DND-41 (cell line): Measurements from ENCODE around the gene CIAO3.

Experiments used
- ATAC-seq: fragments of 200-7000 bp; cut with Tn5 transposase; 3 replicates; pipeline ENCODE4 v1.9.1; 2021; ENCODE audit warnings: low read depth; ENCODE audit not compliant: insufficient read depth
- DNase-seq: peaks from one replicate; pipeline ENCODE4 v3.0.0-alpha.2; 2020
- H2AFZ ChIP-seq: 2 replicates; pipeline ENCODE4 v1.6.0; 2012; ENCODE audit warnings: low read depth, low read length
- H3K27ac ChIP-seq: 2 replicates; pipeline ENCODE4 v1.5.1; 2012; ENCODE audit warnings: low read length, inconsistent platforms
- H3K27me3 ChIP-seq: fragments of 200-600 bp; sonication (generic); 2 replicates; pipeline ENCODE4 v1.6.0; 2012; ENCODE audit warnings: low read length, mild to moderate bottlenecking, inconsistent platforms; ENCODE audit not compliant: insufficient read depth, poor library complexity
- H3K36me3 ChIP-seq: 2 replicates; pipeline ENCODE4 v1.5.1; 2012; ENCODE audit warnings: low read length, inconsistent platforms; ENCODE audit not compliant: insufficient read depth
- H3K4me1 ChIP-seq: 2 replicates; pipeline ENCODE4 v1.5.1; 2012; ENCODE audit warnings: mild to moderate bottlenecking, low read length; ENCODE audit not compliant: insufficient read depth
- H3K4me2 ChIP-seq: 2 replicates; pipeline ENCODE4 v1.6.0; 2012; ENCODE audit warnings: mild to moderate bottlenecking, moderate library complexity, low read length, inconsistent platforms; ENCODE audit not compliant: insufficient read depth
- H3K4me3 ChIP-seq, 2 experiments: fragments of 200-600 bp in 1 of 2; shearing (Covaris generic) in 1 of 2; 2 replicates each; pipeline ENCODE4 v1.5.1; 2012 to 2016; ENCODE audit warnings: inconsistent platforms in 2 of 2, low read length in 2 of 2, mild to moderate bottlenecking in 2 of 2, low read depth in 1 of 2, moderate library complexity in 1 of 2
- H3K79me2 ChIP-seq: 2 replicates; pipeline ENCODE4 v1.6.0; 2012; ENCODE audit warnings: low read length, inconsistent platforms; ENCODE audit not compliant: insufficient read depth
- H3K9ac ChIP-seq: 2 replicates; pipeline ENCODE4 v1.6.0; 2012; ENCODE audit warnings: low read depth, mild to moderate bottlenecking, inconsistent platforms, low read length, moderate library complexity
- H3K9me3 ChIP-seq: 2 replicates; pipeline ENCODE4 v1.5.1; 2012; ENCODE audit warnings: low read length, moderate library complexity, mild to moderate bottlenecking, inconsistent platforms; ENCODE audit not compliant: insufficient read depth, severe bottlenecking
- H4K20me1 ChIP-seq: 2 replicates; pipeline ENCODE4 v1.6.0; 2012; ENCODE audit warnings: low read length; ENCODE audit not compliant: insufficient read depth
- EZH2 ChIP-seq: IDR thresholded peaks from 3 replicates; pipeline ENCODE4 v1.6.1; 2012; ENCODE audit warnings: borderline replicate concordance, low read depth, mild to moderate bottlenecking, moderate library complexity, low read length, inconsistent platforms; ENCODE audit not compliant: severe bottlenecking
- TF ChIP-seq, protein P1 (sequence below): IDR thresholded peaks from 2 replicates; pipeline ENCODE4 v1.5.1; 2012; ENCODE audit warnings: borderline replicate concordance, low read length, moderate library complexity, mild to moderate bottlenecking; ENCODE audit not compliant: poor library complexity, severe bottlenecking; ENCODE audit errors: extremely low read depth

Gene CIAO3

DNA sequence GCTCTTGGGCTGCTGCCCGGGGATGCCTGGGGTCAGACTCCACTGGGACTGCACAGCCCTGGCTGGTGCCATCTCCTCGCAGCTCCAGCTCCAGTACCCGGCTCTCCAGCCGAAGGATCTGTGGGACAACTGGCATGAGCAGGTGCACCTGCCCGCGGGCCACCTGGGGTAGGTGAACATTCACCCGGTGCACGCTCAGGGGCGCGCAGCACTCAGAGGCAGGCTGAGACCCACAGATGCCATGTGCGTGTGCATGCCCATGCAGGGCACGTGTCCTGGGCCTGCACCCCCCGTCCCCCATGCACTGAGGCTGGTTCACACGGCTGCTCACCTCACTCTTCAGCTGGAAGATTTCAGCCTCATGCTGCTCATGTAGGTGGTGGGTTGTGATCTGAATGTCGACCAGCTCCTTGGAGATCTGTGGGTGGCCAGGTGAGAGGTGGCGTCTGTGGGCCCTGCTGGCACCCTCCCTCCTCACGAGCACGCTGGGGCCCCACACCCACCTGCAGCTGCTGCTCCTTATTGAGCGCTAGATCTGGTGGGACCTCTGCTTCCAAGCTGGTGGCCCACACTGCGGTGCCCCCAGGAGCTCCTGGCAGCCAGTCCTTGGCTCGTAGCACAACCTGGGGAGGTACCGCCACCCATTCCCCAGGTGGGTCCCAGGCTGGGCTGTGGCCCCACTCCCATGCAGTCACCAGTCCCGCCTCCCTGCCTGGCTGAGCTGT is 15.2 kb downstream of the CIAO3 start:
- no peak overlapping the region for H3K4me2 ChIP-seq
- no peaks in the 10 kb centered on the region for H3K79me2 ChIP-seq
- H3K9me3 ChIP-seq = no peaks in the 10 kb centered on the region
- H4K20me1 ChIP-seq = peaks cover 31% of the 10 kb centered on the region
- ATAC-seq (no peak), DNase-seq (no peak)
- H3K9ac ChIP-seq = no peak overlapping the region
- peaks cover 30% of the 10 kb centered on the region for H3K4me1 ChIP-seq
- H3K27me3 ChIP-seq = peaks cover under 1% of the 10 kb centered on the region
- peaks cover 2% of the 10 kb centered on the region; the same call in 1 of the 2 replicates for H3K36me3 ChIP-seq
- no peak overlapping the region for H2AFZ ChIP-seq
- H3K4me3 ChIP-seq = no peak overlapping the region
- H3K27ac ChIP-seq = no peak overlapping the region
- TF ChIP-seq, protein P1, sequence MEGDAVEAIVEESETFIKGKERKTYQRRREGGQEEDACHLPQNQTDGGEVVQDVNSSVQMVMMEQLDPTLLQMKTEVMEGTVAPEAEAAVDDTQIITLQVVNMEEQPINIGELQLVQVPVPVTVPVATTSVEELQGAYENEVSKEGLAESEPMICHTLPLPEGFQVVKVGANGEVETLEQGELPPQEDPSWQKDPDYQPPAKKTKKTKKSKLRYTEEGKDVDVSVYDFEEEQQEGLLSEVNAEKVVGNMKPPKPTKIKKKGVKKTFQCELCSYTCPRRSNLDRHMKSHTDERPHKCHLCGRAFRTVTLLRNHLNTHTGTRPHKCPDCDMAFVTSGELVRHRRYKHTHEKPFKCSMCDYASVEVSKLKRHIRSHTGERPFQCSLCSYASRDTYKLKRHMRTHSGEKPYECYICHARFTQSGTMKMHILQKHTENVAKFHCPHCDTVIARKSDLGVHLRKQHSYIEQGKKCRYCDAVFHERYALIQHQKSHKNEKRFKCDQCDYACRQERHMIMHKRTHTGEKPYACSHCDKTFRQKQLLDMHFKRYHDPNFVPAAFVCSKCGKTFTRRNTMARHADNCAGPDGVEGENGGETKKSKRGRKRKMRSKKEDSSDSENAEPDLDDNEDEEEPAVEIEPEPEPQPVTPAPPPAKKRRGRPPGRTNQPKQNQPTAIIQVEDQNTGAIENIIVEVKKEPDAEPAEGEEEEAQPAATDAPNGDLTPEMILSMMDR = no peak

DNA sequence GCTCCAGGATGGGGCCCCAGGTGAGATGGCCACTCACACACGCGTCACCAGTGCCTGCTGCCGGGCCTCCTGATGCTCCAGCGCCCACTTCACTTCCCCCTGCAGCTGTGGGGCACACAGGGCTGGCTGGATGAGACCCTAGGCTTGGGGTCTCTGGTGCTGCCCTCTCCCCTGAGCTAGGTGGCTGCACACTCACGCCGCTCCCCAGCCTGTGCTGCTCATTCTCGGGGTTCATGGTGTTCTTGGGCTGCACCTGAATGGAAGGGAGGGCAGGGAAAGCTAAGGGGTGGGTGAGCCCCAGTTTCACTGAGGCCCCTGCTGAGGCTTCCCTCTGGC is 15.8 kb downstream of the CIAO3 start:
- TF ChIP-seq EZH2 = no peak
- TF ChIP-seq, protein P1 = no peak
- no peak overlapping the region for H3K4me2 ChIP-seq
- DNase-seq (no peak), ATAC-seq (no peak)
- peaks cover 6% of the 10 kb centered on the region for H3K27me3 ChIP-seq
- no peak overlapping the region for H3K4me3 ChIP-seq
- no peaks in the 10 kb centered on the region for H3K9me3 ChIP-seq
- H3K36me3 ChIP-seq = no peaks in the 10 kb centered on the region
- no peak overlapping the region for H2AFZ ChIP-seq
- peaks cover 32% of the 10 kb centered on the region for H4K20me1 ChIP-seq
- no peak overlapping the region for H3K9ac ChIP-seq
- H3K27ac ChIP-seq = no peak overlapping the region
- H3K79me2 ChIP-seq = no peaks in the 10 kb centered on the region
- H3K4me1 ChIP-seq = peaks cover 37% of the 10 kb centered on the region

DNA sequence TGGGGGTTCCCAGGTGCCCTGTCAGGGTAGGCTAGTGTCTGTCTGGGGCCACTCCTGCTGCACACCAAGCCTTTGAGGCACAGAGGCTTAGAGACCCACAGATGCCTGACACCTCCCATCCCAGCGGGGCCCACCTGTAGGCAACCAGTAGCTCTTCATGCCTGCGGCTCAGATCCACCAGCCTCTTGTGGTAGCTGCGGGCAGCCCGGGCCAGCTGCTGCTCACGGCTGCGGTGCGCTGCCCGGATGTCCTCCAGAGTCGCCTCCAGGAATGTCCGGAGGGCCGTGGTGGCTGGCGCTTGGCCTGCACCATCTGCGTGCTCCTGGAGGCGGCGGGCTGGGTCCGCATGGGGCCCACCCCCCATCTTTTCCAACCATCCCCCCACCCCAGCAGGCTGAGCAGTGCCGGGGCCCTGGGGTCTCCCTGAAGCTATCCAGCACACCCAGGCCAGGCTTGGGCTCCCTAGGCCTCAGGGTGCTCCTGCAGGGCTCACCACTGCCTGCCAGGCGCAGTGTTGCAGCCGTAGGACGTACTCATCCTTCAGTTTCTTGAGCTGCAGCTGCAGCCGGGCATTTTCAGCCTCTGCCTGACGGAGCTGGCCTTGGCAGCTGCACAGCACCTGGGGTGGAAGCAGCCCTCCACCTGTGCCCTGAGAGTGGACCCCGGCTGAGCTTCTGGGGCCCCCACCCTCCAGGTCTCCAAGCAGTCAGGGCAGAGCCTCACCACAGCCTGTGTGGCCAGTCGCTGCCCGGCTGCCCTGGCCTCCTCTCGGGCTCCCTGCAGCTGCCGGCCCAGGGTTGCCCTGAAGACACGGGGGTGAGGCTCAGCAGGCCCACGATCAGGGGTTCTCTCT is 16.4 kb downstream of the CIAO3 start:
- H4K20me1 ChIP-seq = peaks cover 35% of the 10 kb centered on the region
- DNase-seq = no peak
- H3K79me2 ChIP-seq = no peaks in the 10 kb centered on the region
- no peak overlapping the region for H2AFZ ChIP-seq
- H3K9ac ChIP-seq = no peak overlapping the region
- H3K4me3 ChIP-seq = no peak overlapping the region
- no peak for ATAC-seq
- no peak overlapping the region for H3K27ac ChIP-seq
- no peak for TF ChIP-seq EZH2
- TF ChIP-seq, protein P1 = no peak
- H3K27me3 ChIP-seq = peaks cover 6% of the 10 kb centered on the region
- H3K4me2 ChIP-seq = no peak overlapping the region
- no peaks in the 10 kb centered on the region for H3K9me3 ChIP-seq
- H3K36me3 ChIP-seq = no peaks in the 10 kb centered on the region
- peaks cover 43% of the 10 kb centered on the region for H3K4me1 ChIP-seq
